ENCODE results near the gene ADM.

DNA sequence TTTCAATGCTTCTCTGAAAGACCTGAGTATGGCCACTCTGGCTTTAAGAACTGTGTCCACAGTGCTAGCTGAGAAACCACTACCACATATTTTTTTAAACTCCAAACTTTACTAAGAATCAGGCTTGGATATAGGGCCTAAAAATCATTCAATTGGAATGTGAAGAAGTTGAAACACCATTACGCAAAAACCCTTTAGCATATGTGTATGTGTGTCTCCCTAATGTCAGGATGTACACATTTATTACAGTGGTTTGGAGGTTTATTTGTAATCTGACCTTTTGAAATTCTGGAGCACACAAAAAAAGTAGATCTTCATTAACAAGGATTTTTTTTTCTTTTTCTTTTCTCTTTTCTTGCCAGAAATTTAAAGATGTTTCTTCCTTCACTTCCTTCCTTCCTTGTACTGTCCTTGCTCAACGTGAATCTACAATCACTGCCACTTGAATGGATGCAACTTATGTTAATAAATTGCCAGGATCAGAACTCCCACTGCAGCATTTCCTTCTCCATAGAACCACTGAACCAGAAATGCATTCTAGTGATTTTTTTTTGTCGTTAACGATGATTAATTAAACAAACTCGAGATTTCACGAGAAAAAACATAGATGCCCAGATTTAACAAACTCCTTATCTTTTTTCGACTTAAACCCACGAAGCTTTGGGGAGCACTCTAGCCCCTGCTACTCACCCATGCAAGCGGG, 3.1 kb upstream of the ADM start:
- TF ChIP-seq, protein P1, sequence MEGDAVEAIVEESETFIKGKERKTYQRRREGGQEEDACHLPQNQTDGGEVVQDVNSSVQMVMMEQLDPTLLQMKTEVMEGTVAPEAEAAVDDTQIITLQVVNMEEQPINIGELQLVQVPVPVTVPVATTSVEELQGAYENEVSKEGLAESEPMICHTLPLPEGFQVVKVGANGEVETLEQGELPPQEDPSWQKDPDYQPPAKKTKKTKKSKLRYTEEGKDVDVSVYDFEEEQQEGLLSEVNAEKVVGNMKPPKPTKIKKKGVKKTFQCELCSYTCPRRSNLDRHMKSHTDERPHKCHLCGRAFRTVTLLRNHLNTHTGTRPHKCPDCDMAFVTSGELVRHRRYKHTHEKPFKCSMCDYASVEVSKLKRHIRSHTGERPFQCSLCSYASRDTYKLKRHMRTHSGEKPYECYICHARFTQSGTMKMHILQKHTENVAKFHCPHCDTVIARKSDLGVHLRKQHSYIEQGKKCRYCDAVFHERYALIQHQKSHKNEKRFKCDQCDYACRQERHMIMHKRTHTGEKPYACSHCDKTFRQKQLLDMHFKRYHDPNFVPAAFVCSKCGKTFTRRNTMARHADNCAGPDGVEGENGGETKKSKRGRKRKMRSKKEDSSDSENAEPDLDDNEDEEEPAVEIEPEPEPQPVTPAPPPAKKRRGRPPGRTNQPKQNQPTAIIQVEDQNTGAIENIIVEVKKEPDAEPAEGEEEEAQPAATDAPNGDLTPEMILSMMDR (IDR thresholded peaks at IDR 0.05) = no peak
- TF ChIP-seq POLR2A (IDR thresholded peaks at IDR 0.05) = no peak

All from thyroid gland (tissue), 4 donors.